Cardiac muscle cell (in vitro differentiated cells and primary cell): ENCODE data around the gene MIGA2. TPM values are rescaled to one million over a fixed set of nuclear protein-coding genes. Genes with fewer than 3 reads are reported as not detected.
"Not testable (repeated sequence)": the region's sequence is repeated elsewhere in the genome, so short reads cannot be mapped to it uniquely, and the experiment has no call there.

Experiments
- DNase-seq, 2 donors: peaks; one replicate each; pipeline versions ENCODE4 v3.0.0 to v3.0.0-alpha.2; 2010 to 2017; ENCODE audit warnings: low read depth in 1 of 2, low spot score in 1 of 2
- H3K27ac ChIP-seq: fragments of 200-600 bp; sonication (generic); 2 replicates; pipeline ENCODE4 v1.5.1; 2016
- H3K27me3 ChIP-seq: fragments of 200-600 bp; sonication (generic); 2 replicates; pipeline ENCODE4 v1.6.0; 2016; ENCODE audit warnings: control low read depth
- H3K36me3 ChIP-seq: fragments of 200-600 bp; sonication (generic); 2 replicates; pipeline ENCODE4 v1.5.1; 2016; ENCODE audit warnings: control low read depth
- H3K4me1 ChIP-seq: fragments of 200-600 bp; sonication (generic); 2 replicates; pipeline ENCODE4 v1.8.1; 2017; ENCODE audit warnings: low read depth, mild to moderate bottlenecking, mixed run types
- H3K4me3 ChIP-seq: fragments of 200-600 bp; sonication (generic); 2 replicates; pipeline ENCODE4 v1.5.1; 2016; ENCODE audit warnings: mild to moderate bottlenecking
- H3K9me3 ChIP-seq: fragments of 200-600 bp; sonication (generic); 2 replicates; pipeline ENCODE4 v1.5.1; 2017; ENCODE audit warnings: low read depth, mild to moderate bottlenecking, control low read depth
- CTCF ChIP-seq: IDR thresholded peaks from 2 replicates; pipeline ENCODE4 v1.5.1; 2012; ENCODE audit warnings: low read depth, mild to moderate bottlenecking, low read length
- polyA plus RNA-seq: library from polyadenylated mRNA; unstranded; fragments of >200 nt; fragmentation: Nextera tagmentation; extraction: Ambion mirVana; gene quantifications from 2 replicates; pipeline ENCODE4 v1.2.1, GENCODE V29; 2016
- total RNA-seq: library from RNA; depleted of rRNA; stranded (reverse); fragments of >200 nt; gene quantifications from 2 replicates; pipeline ENCODE4 v1.2.3, GENCODE V29; 2016

The MIGA2 gene
- total and polyA plus RNA-seq, 2 experiments from 2014 or later: 48.7 to 69.8 TPM

- Histone ChIP-seq H3K4me1 (peaks cover 8% of the 10 kb centered on the region), H3K36me3 (no peaks in the 10 kb centered on the region), H3K27ac (no peak overlapping the region), H3K9me3 (no peaks in the 10 kb centered on the region), H3K27me3 (no peaks in the 10 kb centered on the region), H3K4me3 (no peak overlapping the region)
- no peak for TF ChIP-seq CTCF
- DNase-seq: no peak
Observed at GRCh38 chr9:129033216-129033615, 3.2 kb upstream of the MIGA2 start.

- DNase-seq, H3K4me1 ChIP-seq, H3K4me3 ChIP-seq, H3K27me3 ChIP-seq, H3K36me3 ChIP-seq, H3K9me3 ChIP-seq: not testable (repeated sequence)
- H3K27ac ChIP-seq: peak overlapping the region; percentile 84
Observed at GRCh38 chr9:129035838-129036237, 588 bp upstream of the MIGA2 start.

GRCh38 chr9:129036923-129037766, 719 bp downstream of the MIGA2 start:
- Histone ChIP-seq H3K4me3 (peak overlapping the region; percentile 88), H3K27me3 (no peaks in the 10 kb centered on the region), H3K36me3 (peaks cover 5% of the 10 kb centered on the region), H3K4me1 (peaks cover 8% of the 10 kb centered on the region), H3K27ac (peak overlapping the region; percentile 15), H3K9me3 (no peaks in the 10 kb centered on the region)
- no peak for DNase-seq
- TF ChIP-seq CTCF: no peak

GRCh38 chr9:129037767-129038098, 1.3 kb downstream of the MIGA2 start:
- Histone ChIP-seq H3K9me3 (no peaks in the 10 kb centered on the region), H3K36me3 (peaks cover 11% of the 10 kb centered on the region), H3K27ac (no peak overlapping the region), H3K4me1 (peaks cover 8% of the 10 kb centered on the region), H3K27me3 (no peaks in the 10 kb centered on the region), H3K4me3 (peak overlapping the region; percentile 88)
- no peak for TF ChIP-seq CTCF
- peak in 1 of 2 donors; percentile 41 for DNase-seq

GRCh38 chr9:129038109-129038852, 1.9 kb downstream of the MIGA2 start:
- Histone ChIP-seq H3K4me1 (peaks cover 8% of the 10 kb centered on the region), H3K36me3 (peaks cover 11% of the 10 kb centered on the region), H3K27me3 (no peaks in the 10 kb centered on the region), H3K9me3 (no peaks in the 10 kb centered on the region), H3K4me3 (no peak overlapping the region), H3K27ac (no peak overlapping the region)
- TF ChIP-seq CTCF: no peak
- peak in 1 of 2 donors; percentile 35 for DNase-seq

GRCh38 chr9:129040113-129040643, 3.8 kb downstream of the MIGA2 start:
- Histone ChIP-seq H3K4me1 (peaks cover 8% of the 10 kb centered on the region), H3K27me3 (no peaks in the 10 kb centered on the region), H3K9me3 (no peaks in the 10 kb centered on the region), H3K4me3 (no peak overlapping the region), H3K27ac (no peak overlapping the region), H3K36me3 (peaks cover 14% of the 10 kb centered on the region)
- DNase-seq: no peak
- TF ChIP-seq CTCF: no peak
